ENCODE measurements around the gene HORMAD2.

GRCh38 chr22:30159561-30160353 lies 79.5 kb downstream of the HORMAD2 start:
- TF ChIP-seq, protein P1, sequence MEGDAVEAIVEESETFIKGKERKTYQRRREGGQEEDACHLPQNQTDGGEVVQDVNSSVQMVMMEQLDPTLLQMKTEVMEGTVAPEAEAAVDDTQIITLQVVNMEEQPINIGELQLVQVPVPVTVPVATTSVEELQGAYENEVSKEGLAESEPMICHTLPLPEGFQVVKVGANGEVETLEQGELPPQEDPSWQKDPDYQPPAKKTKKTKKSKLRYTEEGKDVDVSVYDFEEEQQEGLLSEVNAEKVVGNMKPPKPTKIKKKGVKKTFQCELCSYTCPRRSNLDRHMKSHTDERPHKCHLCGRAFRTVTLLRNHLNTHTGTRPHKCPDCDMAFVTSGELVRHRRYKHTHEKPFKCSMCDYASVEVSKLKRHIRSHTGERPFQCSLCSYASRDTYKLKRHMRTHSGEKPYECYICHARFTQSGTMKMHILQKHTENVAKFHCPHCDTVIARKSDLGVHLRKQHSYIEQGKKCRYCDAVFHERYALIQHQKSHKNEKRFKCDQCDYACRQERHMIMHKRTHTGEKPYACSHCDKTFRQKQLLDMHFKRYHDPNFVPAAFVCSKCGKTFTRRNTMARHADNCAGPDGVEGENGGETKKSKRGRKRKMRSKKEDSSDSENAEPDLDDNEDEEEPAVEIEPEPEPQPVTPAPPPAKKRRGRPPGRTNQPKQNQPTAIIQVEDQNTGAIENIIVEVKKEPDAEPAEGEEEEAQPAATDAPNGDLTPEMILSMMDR (IDR thresholded peaks at IDR 0.05), result no peak
- TF ChIP-seq POLR2A (IDR thresholded peaks at IDR 0.05), result no peak
- no peak for TF ChIP-seq POLR2AphosphoS5 (IDR thresholded peaks at IDR 0.05)
